Spleen (tissue), 7 donors: ENCODE measurements around the gene ADGRV1.
"Not testable (repeated sequence)": the region's sequence is repeated elsewhere in the genome, so short reads cannot be mapped to it uniquely, and the experiment has no call there.

Source experiments
- CTCF ChIP-seq, 11 experiments: fragments of 200-600 bp in 7 of 11; fragments of 450-650 bp in 4 of 11; sonication (generic) in 4 of 11; IDR thresholded peaks in 8 of 11; conservative IDR thresholded peaks in 3 of 11; 1 replicate in 7 of 11; 2 replicates in 4 of 11; pipeline versions ENCODE4 v1.4.0 to v1.8.0; 2016 to 2021; ENCODE audit warnings: antibody characterized with exemption in 11 of 11, inconsistent platforms in 4 of 11, mild to moderate bottlenecking in 1 of 11
- POLR2A ChIP-seq, 3 donors: fragments of 450-650 bp; IDR thresholded peaks; one replicate each; pipeline ENCODE4 v1.5.1; 2017; ENCODE audit warnings: antibody characterized with exemption in 3 of 3, mild to moderate bottlenecking in 1 of 3
- POLR2AphosphoS5 ChIP-seq, 3 donors: sonication (generic); formaldehyde crosslinking; IDR thresholded peaks; one replicate each; pipeline ENCODE4 v1.5.1; 2017; ENCODE audit warnings: antibody characterized with exemption in 3 of 3
- donor health status: DM: no; HTN: no; CAD: no; lungs with moderate emphysema.
- donor health status: DM: no; HTN: no; CAD: no.
- donor health status: DM: no; HTN: no; CAD: no.

- TF ChIP-seq CTCF (IDR thresholded peaks at IDR 0.05 in 8 of 11, conservative IDR thresholded peaks at IDR 0.05 in 3 of 11); POLR2A (IDR thresholded peaks at IDR 0.05); POLR2AphosphoS5 (IDR thresholded peaks at IDR 0.05): not testable (repeated sequence)
These were observed 61.2 kb downstream of the ADGRV1 start for GRCh38 chr5:90619762-90620161.
